Measurements from ENCODE around the gene UQCRC2.
"Not testable (repeated sequence)": the region's sequence is repeated elsewhere in the genome, so short reads cannot be mapped to it uniquely, and the experiment has no call there.

UQCRC2 gene

DNA sequence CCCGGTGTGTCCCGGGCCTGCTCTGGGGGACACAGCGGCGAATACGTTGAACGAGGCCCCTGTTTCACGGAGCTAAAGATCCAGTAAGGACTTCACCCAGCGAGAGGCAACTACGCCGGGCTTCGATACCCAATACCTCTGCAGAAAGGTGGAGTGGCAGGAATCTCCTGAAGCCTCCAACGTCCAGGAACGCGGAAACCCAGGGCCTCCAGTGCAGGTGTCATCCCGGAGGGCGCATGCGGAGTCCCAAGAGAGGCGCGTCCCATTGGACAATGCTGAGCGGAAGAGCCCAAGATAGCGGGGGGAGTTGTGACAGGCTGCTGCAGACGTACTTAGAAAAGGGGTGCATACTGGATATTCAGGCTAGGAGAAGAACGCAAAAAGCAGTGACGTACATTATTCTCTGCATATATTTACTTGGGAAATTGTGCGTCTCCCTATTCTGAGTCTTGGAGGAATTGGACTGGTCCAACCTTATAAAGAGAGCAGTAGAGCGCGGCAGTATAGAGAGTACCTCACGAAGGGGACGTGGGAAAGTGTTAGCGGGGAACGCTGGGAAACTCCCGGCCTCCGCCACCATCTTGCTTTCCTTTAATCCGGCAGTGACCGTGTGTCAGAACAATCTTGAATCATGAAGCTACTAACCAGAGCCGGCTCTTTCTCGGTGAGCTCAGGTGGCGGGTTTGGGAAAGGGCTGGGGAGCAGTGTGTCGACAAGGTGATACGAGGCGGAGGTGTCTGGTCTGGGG lies at the start of gene UQCRC2:
UQCRC2 (plus strand) TSS at position 569 of the 748 bp plus-strand sequence; CDS start at position 632, 63 bp downstream.
- Histone ChIP-seq H3K4me3 (peak within 1 kb of the TSS; percentile 85), H3K9ac (ENCODE audit: insufficient read length) (peak within 1 kb of the TSS; percentile 97), H3K9me3 (ENCODE audit: low read depth, low read length) (no peaks in the 10 kb centered on the region), H3K27ac (peak within 1 kb of the TSS; percentile 97), H3K36me3 (ENCODE audit: insufficient read depth, low read length) (peaks cover 29% of the 10 kb centered on the region)
- DNase-seq (ENCODE audit: low read depth, low spot score): peak; percentile 94
- TF ChIP-seq FOXP2 (optimal IDR thresholded peaks at IDR 0.05; ENCODE audit: control extremely low read depth, extremely low read length, insufficient read depth) (no peak), POLR2AphosphoS5 (IDR thresholded peaks at IDR 0.05; ENCODE audit: borderline replicate concordance, low read depth, low read length) (peak; percentile 80)

DNA sequence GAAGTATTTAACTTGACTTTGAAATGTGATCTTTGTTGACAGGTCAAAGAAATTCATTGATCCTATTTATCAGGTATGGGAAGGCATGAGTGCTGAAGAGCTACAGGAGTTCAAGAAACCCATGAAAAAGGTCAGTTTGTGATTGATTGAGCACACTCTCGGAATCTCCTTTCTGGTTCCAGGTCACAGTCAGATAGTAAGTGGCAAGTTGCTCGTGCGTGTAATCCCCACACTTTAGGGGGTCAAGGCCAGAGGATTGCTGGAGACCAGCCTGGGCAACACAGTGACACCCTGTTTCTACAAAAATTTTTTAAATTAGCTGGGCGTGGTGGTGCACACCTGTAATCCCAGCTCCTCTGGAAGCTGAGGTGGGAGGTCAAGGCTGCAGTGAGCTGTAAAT lies 20.5 kb upstream of the UQCRC2 start:
- DNase-seq (ENCODE audit: low read depth, low spot score); H3K9ac ChIP-seq (ENCODE audit: insufficient read length); H3K36me3 ChIP-seq (ENCODE audit: insufficient read depth, low read length); H3K27ac ChIP-seq; H3K4me3 ChIP-seq; H3K9me3 ChIP-seq (ENCODE audit: low read depth, low read length): not testable (repeated sequence)

DNA sequence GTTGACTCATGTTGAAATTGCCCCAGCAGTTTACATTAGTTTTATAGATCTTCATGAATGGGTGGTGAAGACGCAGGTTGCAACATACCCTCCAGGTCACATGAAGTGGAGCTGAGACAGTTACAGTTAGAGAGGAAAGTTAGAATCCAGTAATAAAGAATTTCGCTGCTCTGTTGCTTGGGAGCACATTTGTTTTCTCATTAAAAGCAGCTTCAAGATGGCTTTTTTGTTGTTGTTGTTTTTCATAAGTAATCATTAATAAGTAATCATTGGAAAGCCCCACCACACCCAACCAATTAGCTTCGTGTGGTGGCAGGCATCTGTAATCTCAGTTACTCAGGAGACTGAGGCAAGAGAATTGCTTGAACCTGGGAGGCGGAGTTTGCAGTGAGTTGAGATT lies 19.8 kb upstream of the UQCRC2 start:
- H3K27ac ChIP-seq; H3K4me3 ChIP-seq; H3K9me3 ChIP-seq (ENCODE audit: low read depth, low read length); H3K9ac ChIP-seq (ENCODE audit: insufficient read length); DNase-seq (ENCODE audit: low read depth, low spot score); H3K36me3 ChIP-seq (ENCODE audit: insufficient read depth, low read length): not testable (repeated sequence)

DNA sequence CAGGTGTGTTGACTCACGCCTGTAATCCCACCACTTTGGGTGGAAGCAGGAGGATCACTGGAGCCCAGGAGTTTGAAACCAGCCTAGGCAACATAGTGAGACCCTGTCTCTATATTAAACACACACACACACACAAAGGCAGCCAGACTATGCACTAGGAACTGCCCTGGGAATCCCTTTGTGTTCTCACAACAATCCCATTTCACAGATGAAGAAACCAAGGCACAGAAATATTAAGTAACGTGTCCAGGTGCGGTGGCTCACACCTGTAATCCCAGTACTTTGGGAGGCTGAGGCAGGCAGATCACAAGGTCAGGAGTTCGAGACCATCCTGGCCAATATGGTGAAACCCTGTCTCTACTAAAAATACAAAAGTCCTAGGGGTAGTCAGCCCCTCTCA lies 19.4 kb upstream of the UQCRC2 start:
- H3K9ac ChIP-seq (ENCODE audit: insufficient read length); DNase-seq (ENCODE audit: low read depth, low spot score); H3K27ac ChIP-seq; H3K9me3 ChIP-seq (ENCODE audit: low read depth, low read length); H3K4me3 ChIP-seq; H3K36me3 ChIP-seq (ENCODE audit: insufficient read depth, low read length): not testable (repeated sequence)

DNA sequence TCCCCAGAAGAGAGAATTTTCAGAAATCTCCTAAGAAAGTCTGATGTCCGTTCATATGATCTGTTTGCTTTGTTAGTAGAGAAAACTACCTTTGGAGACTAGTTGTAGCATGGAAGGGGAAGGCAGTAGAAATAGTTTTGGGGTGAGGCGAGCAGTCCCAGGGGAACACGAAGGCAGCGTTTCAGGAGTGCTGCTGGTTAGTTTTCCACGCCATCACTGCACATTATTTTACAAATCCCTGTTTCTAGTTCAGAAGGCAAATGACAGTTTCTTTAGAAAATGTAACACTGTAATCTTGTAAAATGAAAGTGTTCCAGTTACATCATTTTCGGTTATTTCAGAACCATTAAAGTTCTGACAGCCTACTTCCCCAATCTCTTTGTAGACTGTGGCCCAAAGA lies 16.9 kb upstream of the UQCRC2 start:
- not testable (repeated sequence) for H3K9ac ChIP-seq (ENCODE audit: insufficient read length); H3K27ac ChIP-seq; DNase-seq (ENCODE audit: low read depth, low spot score); H3K9me3 ChIP-seq (ENCODE audit: low read depth, low read length); H3K4me3 ChIP-seq; H3K36me3 ChIP-seq (ENCODE audit: insufficient read depth, low read length)

DNA sequence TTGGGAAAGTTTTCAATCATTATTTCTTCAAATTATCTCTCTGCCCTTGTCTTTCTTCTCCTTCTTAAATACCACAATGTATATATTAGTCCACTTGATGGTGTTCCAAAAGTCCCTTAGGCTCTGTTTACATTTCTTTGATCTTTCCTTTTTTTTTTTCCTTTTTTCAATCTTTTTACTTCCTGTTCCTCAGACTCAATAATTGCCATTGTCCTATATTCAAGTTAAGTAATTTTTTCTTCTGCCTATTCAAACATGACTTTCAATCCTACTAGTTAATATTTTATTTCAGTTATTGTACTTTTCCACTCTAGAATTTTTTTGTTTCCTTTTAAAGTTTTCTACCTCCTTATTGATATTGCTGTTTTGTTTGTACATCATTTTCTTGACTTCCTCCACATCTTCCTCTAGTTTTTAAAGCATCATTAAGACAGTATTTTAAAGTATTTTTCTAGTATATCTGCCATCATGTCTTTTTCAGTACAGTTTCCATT lies 15.8 kb upstream of the UQCRC2 start:
- Histone ChIP-seq H3K36me3 (ENCODE audit: insufficient read depth, low read length) (no peaks in the 10 kb centered on the region), H3K27ac (no peak overlapping the region), H3K4me3 (no peak overlapping the region), H3K9ac (ENCODE audit: insufficient read length) (no peak overlapping the region), H3K9me3 (ENCODE audit: low read depth, low read length) (no peaks in the 10 kb centered on the region)
- TF ChIP-seq POLR2AphosphoS5 (IDR thresholded peaks at IDR 0.05; ENCODE audit: borderline replicate concordance, low read depth, low read length) (no peak), EZH2 (IDR thresholded peaks at IDR 0.05) (no peak), FOXP2 (optimal IDR thresholded peaks at IDR 0.05; ENCODE audit: control extremely low read depth, extremely low read length, insufficient read depth) (no peak)
- DNase-seq (ENCODE audit: low read depth, low spot score): no peak

DNA sequence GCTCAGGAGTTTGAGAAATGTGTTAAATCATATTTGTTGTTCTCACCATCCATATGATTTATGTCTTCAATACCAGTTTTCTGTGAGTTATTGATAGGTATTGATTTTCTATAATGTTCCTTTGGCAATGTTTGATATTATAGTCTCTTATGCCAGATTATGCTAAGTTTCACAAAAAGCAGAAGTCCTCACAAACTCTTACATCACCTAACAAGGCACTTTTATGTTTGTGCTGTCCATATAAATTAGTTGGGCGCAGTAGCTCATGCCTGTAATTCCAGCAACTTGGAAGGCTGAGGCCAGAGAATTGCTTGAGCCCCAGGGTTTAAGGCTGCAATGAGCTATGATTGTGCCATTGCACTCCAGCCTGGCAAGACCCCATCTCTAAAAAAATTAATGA lies 12.6 kb upstream of the UQCRC2 start:
- DNase-seq (ENCODE audit: low read depth, low spot score): no peak
- H3K4me3 ChIP-seq: no peak overlapping the region
- no peak overlapping the region for H3K9ac ChIP-seq (ENCODE audit: insufficient read length)
- H3K36me3 ChIP-seq (ENCODE audit: insufficient read depth, low read length): no peaks in the 10 kb centered on the region
- H3K27ac ChIP-seq: no peak overlapping the region
- TF ChIP-seq FOXP2 (optimal IDR thresholded peaks at IDR 0.05; ENCODE audit: control extremely low read depth, extremely low read length, insufficient read depth) (no peak), EZH2 (IDR thresholded peaks at IDR 0.05) (no peak), POLR2AphosphoS5 (IDR thresholded peaks at IDR 0.05; ENCODE audit: borderline replicate concordance, low read depth, low read length) (no peak)
- H3K9me3 ChIP-seq (ENCODE audit: low read depth, low read length): no peaks in the 10 kb centered on the region

DNA sequence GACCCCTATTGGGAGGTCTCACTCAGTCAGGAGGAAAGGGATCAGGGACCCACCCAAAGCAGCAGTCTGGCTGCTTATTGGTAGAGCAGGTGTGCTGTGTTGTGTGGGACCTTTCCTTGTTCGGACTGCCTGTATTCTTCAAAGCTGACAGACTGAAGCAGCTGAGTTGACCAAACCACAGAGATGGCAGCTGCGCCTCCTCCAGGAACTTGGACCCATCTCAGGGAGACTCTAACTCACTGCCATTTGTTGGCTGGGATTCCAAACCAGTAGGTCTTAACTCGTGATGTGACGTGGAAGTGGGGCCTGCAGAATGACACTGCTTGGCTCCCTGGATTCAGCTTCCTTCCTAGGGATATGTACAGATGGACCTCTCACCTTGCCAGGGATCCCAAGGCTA lies 9.6 kb upstream of the UQCRC2 start:
- DNase-seq (ENCODE audit: low read depth, low spot score): no peak
- H3K9ac ChIP-seq (ENCODE audit: insufficient read length): no peak overlapping the region
- H3K4me3 ChIP-seq: no peak overlapping the region
- H3K9me3 ChIP-seq (ENCODE audit: low read depth, low read length): no peaks in the 10 kb centered on the region
- no peak overlapping the region for H3K27ac ChIP-seq
- TF ChIP-seq POLR2AphosphoS5 (IDR thresholded peaks at IDR 0.05; ENCODE audit: borderline replicate concordance, low read depth, low read length) (no peak), EZH2 (IDR thresholded peaks at IDR 0.05) (no peak), FOXP2 (optimal IDR thresholded peaks at IDR 0.05; ENCODE audit: control extremely low read depth, extremely low read length, insufficient read depth) (no peak)
- no peaks in the 10 kb centered on the region for H3K36me3 ChIP-seq (ENCODE audit: insufficient read depth, low read length)

DNA sequence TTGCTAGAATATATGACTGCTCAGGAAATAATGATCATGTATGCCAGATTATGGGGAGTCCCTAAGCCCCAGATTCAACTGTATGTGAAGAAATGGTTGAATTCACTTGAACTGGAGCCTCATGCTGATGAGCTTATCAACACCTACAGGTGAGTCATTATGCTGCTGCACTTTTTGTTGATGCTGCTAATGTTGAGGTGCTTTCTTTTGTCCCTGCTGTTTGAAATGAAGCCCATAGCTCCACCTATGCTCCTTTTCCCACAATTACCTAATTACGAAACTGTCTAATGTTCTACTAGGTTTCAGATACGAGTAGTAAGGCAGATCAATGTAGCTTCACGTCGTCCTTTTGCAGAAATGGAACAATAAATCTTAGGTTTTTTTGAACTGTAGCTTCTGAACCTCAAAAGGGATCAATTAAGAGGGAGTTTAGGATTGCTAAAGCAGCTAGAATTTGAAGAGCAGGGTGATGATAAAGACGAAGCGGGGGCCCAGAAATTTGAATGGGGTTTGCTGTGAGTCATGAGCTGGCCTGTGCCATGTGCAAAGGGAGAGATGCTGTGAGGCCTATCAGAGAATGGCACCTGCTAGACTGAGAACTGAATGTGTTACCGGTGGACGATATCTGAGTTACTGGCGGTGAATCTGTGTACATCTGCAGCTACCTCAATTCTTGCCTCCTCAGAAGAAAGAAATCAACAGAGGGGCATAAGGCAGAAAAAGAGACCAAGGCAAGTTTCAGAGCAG lies 6.1 kb upstream of the UQCRC2 start:
- Histone ChIP-seq H3K9me3 (ENCODE audit: low read depth, low read length) (no peaks in the 10 kb centered on the region), H3K4me3 (no peak overlapping the region), H3K27ac (no peak overlapping the region), H3K9ac (ENCODE audit: insufficient read length) (no peak overlapping the region), H3K36me3 (ENCODE audit: insufficient read depth, low read length) (no peaks in the 10 kb centered on the region)
- TF ChIP-seq FOXP2 (optimal IDR thresholded peaks at IDR 0.05; ENCODE audit: control extremely low read depth, extremely low read length, insufficient read depth) (no peak), EZH2 (IDR thresholded peaks at IDR 0.05) (no peak), POLR2AphosphoS5 (IDR thresholded peaks at IDR 0.05; ENCODE audit: borderline replicate concordance, low read depth, low read length) (no peak)
- no peak for DNase-seq (ENCODE audit: low read depth, low spot score)
